Thyroid gland (tissue), 4 donors: ENCODE measurements around the gene RNASET2. TPM values are rescaled to one million over a fixed set of nuclear protein-coding genes. Genes with fewer than 3 reads are reported as not detected.
A peak's percentile ranks its signal among the peaks of the same experiment; 100 is the strongest.

Source experiments
- DNase-seq, 2 donors: peaks; one replicate each; pipeline ENCODE4 v3.0.0-alpha.2; 2019
- H3K27ac ChIP-seq, 3 donors: fragments of 200-600 bp; sonication (generic); 1 replicate in 2 of 3; 2 replicates in 1 of 3; pipeline ENCODE4 v1.5.1; 2016 to 2019; ENCODE audit warnings: mild to moderate bottlenecking in 1 of 3, moderate library complexity in 1 of 3
- H3K27me3 ChIP-seq: fragments of 200-600 bp; sonication (generic); one replicate; pipeline ENCODE4 v1.5.1; 2019
- H3K36me3 ChIP-seq, 2 donors: fragments of 200-600 bp; sonication (generic); one replicate each; pipeline ENCODE4 v1.5.1; 2016 to 2019
- H3K4me1 ChIP-seq, 2 donors: fragments of 200-600 bp; sonication (generic); one replicate each; pipeline ENCODE4 v1.5.1; 2017 to 2019
- H3K4me3 ChIP-seq, 3 donors: fragments of 200-600 bp; sonication (generic); replicated peaks in 1 of 3; 1 replicate in 2 of 3; 2 replicates in 1 of 3; pipeline ENCODE4 v1.5.1; 2016; ENCODE audit warnings: mild to moderate bottlenecking in 1 of 3
- H3K9me3 ChIP-seq: fragments of 200-600 bp; sonication (generic); one replicate; pipeline ENCODE4 v1.5.1; 2017
- CTCF ChIP-seq, 6 experiments: fragments of 200-600 bp in 3 of 6; fragments of 450-650 bp in 3 of 6; sonication (generic) in 3 of 6; IDR thresholded peaks; one replicate each; pipeline ENCODE4 v1.5.1; 2016 to 2019; ENCODE audit warnings: antibody characterized with exemption in 6 of 6, mild to moderate bottlenecking in 2 of 6, inconsistent platforms in 1 of 6, moderate library complexity in 1 of 6
- POLR2A ChIP-seq, 2 donors: fragments of 450-650 bp; IDR thresholded peaks; one replicate each; pipeline ENCODE4 v1.6.1; 2017; ENCODE audit warnings: antibody characterized with exemption in 2 of 2, mild to moderate bottlenecking in 2 of 2, moderate library complexity in 1 of 2
- WGBS, 2 donors: methylation state at CpG; one replicate each; pipeline ENCODE4 v1.1.5; 2017; 5-methylcytosine and 5-hydroxymethylcytosine counted together
- intact Hi-C: fragments of 100-400 bp; cut with DNase I; formaldehyde crosslinking; loops from one replicate; pipeline ENCODE4 v1.15.1; 2023
- total RNA-seq, 4 donors: library from RNA; depleted of rRNA; stranded (reverse); fragments of >200 nt; gene quantifications; one replicate each; pipeline ENCODE4 v1.2.3, GENCODE V29; 2016

The RNASET2 gene
- total RNA-seq, 4 donors from 2014 or later, result 51.6 to 138 (median 109) TPM

- Histone ChIP-seq H3K27me3 (no peaks in the 10 kb centered on the region), H3K27ac (no peak overlapping the region), H3K36me3 (no peaks in the 10 kb centered on the region), H3K4me1 (peaks cover 12 to 13% of the 10 kb centered on the region in 2 donors), H3K9me3 (no peaks in the 10 kb centered on the region), H3K4me3 (no peak overlapping the region)
- no peak for DNase-seq
- 91 to 95% methylated on average over 7 of the region's 7 CpGs for WGBS, 2 donors
- intact Hi-C loops, result loop anchor here (5.0 kb wide), 2 partner anchors 49 to 146 kb away; no protein-coding TSS in a partner anchor
- TF ChIP-seq CTCF (IDR thresholded peaks at IDR 0.05) (no peak), POLR2A (IDR thresholded peaks at IDR 0.05) (no peak)
Measured at GRCh38 chr6:166996406-166996805, 40.1 kb upstream of the RNASET2 start.

GRCh38 chr6:166989427-166990032, 33.2 kb upstream of the RNASET2 start:
- H3K27ac ChIP-seq, result no peak overlapping the region
- peaks cover 7 to 9% of the 10 kb centered on the region in 2 donors for H3K4me1 ChIP-seq
- H3K9me3 ChIP-seq, result no peaks in the 10 kb centered on the region
- DNase-seq, result peak in 1 of 2 donors; percentile 48
- no peaks in the 10 kb centered on the region for H3K27me3 ChIP-seq
- no peaks in the 10 kb centered on the region for H3K36me3 ChIP-seq
- WGBS, 2 donors, result 49 to 58% methylated on average over 10 of the region's 10 CpGs
- no peak overlapping the region for H3K4me3 ChIP-seq
- peak in 4 of 6 experiments; percentile 30 to 77 (median 58) for TF ChIP-seq CTCF (IDR thresholded peaks at IDR 0.05)
- no peak for TF ChIP-seq POLR2A (IDR thresholded peaks at IDR 0.05)
- intact Hi-C loops, result loop anchor here (5.0 kb wide), 2 partner anchors 37 to 202 kb away; no protein-coding TSS in a partner anchor

- TF ChIP-seq POLR2A (IDR thresholded peaks at IDR 0.05) (no peak), CTCF (IDR thresholded peaks at IDR 0.05) (no peak)
- H3K4me3 ChIP-seq, result no peak overlapping the region
- no peaks in the 10 kb centered on the region for H3K36me3 ChIP-seq
- H3K27ac ChIP-seq, result no peak overlapping the region
- no peaks in the 10 kb centered on the region for H3K9me3 ChIP-seq
- H3K27me3 ChIP-seq, result no peaks in the 10 kb centered on the region
- H3K4me1 ChIP-seq, result peaks cover 7 to 9% of the 10 kb centered on the region in 2 donors
- DNase-seq, result no peak
- WGBS, 2 donors, result 73 to 78% methylated on average over 3 of the region's 3 CpGs
- intact Hi-C loops, result loop anchor here (5.0 kb wide), 2 partner anchors 36 to 201 kb away; no protein-coding TSS in a partner anchor
Measured at GRCh38 chr6:166988674-166989201, 32.4 kb upstream of the RNASET2 start.

GRCh38 chr6:166987930-166988329, 31.6 kb upstream of the RNASET2 start:
- intact Hi-C loops, result loop anchor here (5.0 kb wide), 2 partner anchors 36 to 201 kb away; no protein-coding TSS in a partner anchor
- WGBS, 2 donors, result 91 to 92% methylated on average over 3 of the region's 3 CpGs

More at GRCh38 chr6:166987930-166988329, 31.6 kb upstream of the RNASET2 start:
- Histone ChIP-seq H3K36me3 (no peaks in the 10 kb centered on the region), H3K27me3 (no peaks in the 10 kb centered on the region), H3K9me3 (no peaks in the 10 kb centered on the region), H3K4me1 (peaks cover 7 to 9% of the 10 kb centered on the region in 2 donors), H3K4me3 (no peak overlapping the region), H3K27ac (no peak overlapping the region)
- TF ChIP-seq POLR2A (IDR thresholded peaks at IDR 0.05) (no peak), CTCF (IDR thresholded peaks at IDR 0.05) (no peak)
- DNase-seq, result no peak
